SK-N-SH (cell line): ENCODE measurements around the gene CA5A. TPM values are rescaled to one million over a fixed set of nuclear protein-coding genes. Genes with fewer than 3 reads are reported as not detected.

Experiments
- CTCF ChIA-PET: fragments of 300-600, 350-600 bp; formaldehyde crosslinking; extraction: SDS; loops from one replicate; lab custom pipeline; 2021; lab: Yijun Ruan, JAX
- POLR2A ChIA-PET: fragments of 350-600 bp; sonication (Branson Sonifier 250); formaldehyde crosslinking; extraction: SDS; loops from one replicate; lab custom pipeline; 2020; ENCODE audit warnings: antibody characterized with exemption, inconsistent platforms; lab: Yijun Ruan, JAX
- DNase-seq: peaks from one replicate; pipeline ENCODE4 v3.0.0; 2012
- H2AFZ ChIP-seq: fragments of 200-600 bp; sonication (generic); 2 replicates; pipeline ENCODE4 v1.8.1; 2016; ENCODE audit warnings: antibody characterized with exemption, mild to moderate bottlenecking, low read depth
- H3F3A ChIP-seq: fragments of 200-600 bp; sonication (generic); replicated peaks from 2 replicates; pipeline ENCODE3; 2016; ENCODE audit warnings: antibody characterized with exemption, mild to moderate bottlenecking; ENCODE audit not compliant: insufficient read depth
- H3K27ac ChIP-seq, 2 experiments: fragments of 200-500 bp in 1 of 2; fragments of 200-600 bp in 1 of 2; sonication (Bioruptor generic) in 1 of 2; sonication (generic), shearing (Covaris generic) in 1 of 2; 2 replicates each; pipeline versions ENCODE4 v1.5.1 to v1.6.1; 2014 to 2016; ENCODE audit warnings: low read depth in 2 of 2, inconsistent platforms in 1 of 2, low read length in 1 of 2, mild to moderate bottlenecking in 1 of 2, mixed read lengths in 1 of 2
- H3K27me3 ChIP-seq: fragments of 200-600 bp; sonication (generic), shearing (Covaris generic); 2 replicates; pipeline ENCODE4 v1.6.1; 2016; ENCODE audit warnings: mixed run types; ENCODE audit not compliant: insufficient read depth
- H3K36me3 ChIP-seq, 2 experiments: fragments of 200-500 bp in 1 of 2; fragments of 200-600 bp in 1 of 2; sonication (Bioruptor generic) in 1 of 2; sonication (generic) in 1 of 2; replicated peaks in 1 of 2; 2 replicates each; pipeline versions ENCODE3 to v1.5.1; 2014 to 2016; ENCODE audit warnings: low read length in 1 of 2, mild to moderate bottlenecking in 1 of 2; ENCODE audit not compliant: insufficient read depth in 2 of 2, control insufficient read depth in 1 of 2
- H3K4me1 ChIP-seq, 2 experiments: fragments of 200-500 bp in 1 of 2; fragments of 200-600 bp in 1 of 2; sonication (Bioruptor generic) in 1 of 2; sonication (generic), shearing (Covaris generic) in 1 of 2; 2 replicates each; pipeline versions ENCODE4 v1.5.1 to v1.6.1; 2014 to 2016; ENCODE audit warnings: low read depth in 1 of 2, low read length in 1 of 2, mixed run types in 1 of 2; ENCODE audit not compliant: insufficient read depth in 2 of 2, control insufficient read depth in 1 of 2
- H3K4me2 ChIP-seq: fragments of 200-600 bp; sonication (generic), shearing (Covaris generic); 2 replicates; pipeline ENCODE4 v1.6.1; 2017; ENCODE audit warnings: mixed run types
- H3K4me3 ChIP-seq, 2 experiments: fragments of 200-500 bp in 1 of 2; fragments of 200-600 bp in 1 of 2; sonication (Bioruptor generic) in 1 of 2; sonication (generic), shearing (Covaris generic) in 1 of 2; 2 replicates each; pipeline versions ENCODE4 v1.5.1 to v1.8.1; 2014 to 2016; ENCODE audit warnings: low read depth in 2 of 2, inconsistent platforms in 1 of 2, low read length in 1 of 2, mild to moderate bottlenecking in 1 of 2, mixed read lengths in 1 of 2, moderate library complexity in 1 of 2
- H3K79me2 ChIP-seq: fragments of 200-600 bp; sonication (generic); 2 replicates; pipeline ENCODE4 v1.8.1; 2017; ENCODE audit warnings: mild to moderate bottlenecking; ENCODE audit not compliant: insufficient read depth
- H3K9ac ChIP-seq: fragments of 200-600 bp; sonication (generic); 2 replicates; pipeline ENCODE4 v1.6.1; 2017; ENCODE audit warnings: mixed run types
- H3K9me2 ChIP-seq: fragments of 200-600 bp; sonication (generic); 2 replicates; pipeline ENCODE4 v1.6.1; 2017; ENCODE audit warnings: mixed run types
- H3K9me3 ChIP-seq: fragments of 200-600 bp; sonication (generic); 2 replicates; pipeline ENCODE4 v1.6.1; 2017; ENCODE audit warnings: mixed run types, mild to moderate bottlenecking, moderate library complexity
- H4K20me1 ChIP-seq: fragments of 200-600 bp; sonication (generic); 2 replicates; pipeline ENCODE4 v1.6.1; 2017; ENCODE audit warnings: mild to moderate bottlenecking, mixed run types; ENCODE audit not compliant: insufficient read depth
- FOXJ3 ChIP-seq: sonication (generic); formaldehyde crosslinking; IDR thresholded peaks from 2 replicates; pipeline ENCODE4 v1.5.1; 2020; ENCODE audit warnings: mild to moderate bottlenecking, missing genetic modification reagents
- GABPA ChIP-seq: IDR thresholded peaks from 2 replicates; pipeline ENCODE4 v1.4.0; 2012; ENCODE audit warnings: low read depth, mild to moderate bottlenecking
- GATA2 ChIP-seq: sonication (generic); formaldehyde crosslinking; IDR thresholded peaks from 2 replicates; pipeline ENCODE4 v1.5.0; 2020; ENCODE audit warnings: mild to moderate bottlenecking, missing genetic modification reagents
- JUND ChIP-seq: IDR thresholded peaks from 2 replicates; pipeline ENCODE4 v1.4.0; 2012
- MEF2A ChIP-seq: IDR thresholded peaks from 2 replicates; pipeline ENCODE4 v1.4.0; 2012; ENCODE audit warnings: low read depth, borderline replicate concordance
- NFIC ChIP-seq: IDR thresholded peaks from 2 replicates; pipeline ENCODE4 v1.4.0; 2012; ENCODE audit warnings: borderline replicate concordance
- RFX5 ChIP-seq: IDR thresholded peaks from 2 replicates; pipeline ENCODE4 v1.6.1; 2012; ENCODE audit warnings: mild to moderate bottlenecking, improper control_type of control experiment, low read length
- RXRA ChIP-seq: IDR thresholded peaks from 2 replicates; pipeline ENCODE4 v1.4.0; 2012; ENCODE audit warnings: low read depth, mild to moderate bottlenecking, borderline replicate concordance
- SMC3 ChIP-seq: IDR thresholded peaks from 2 replicates; pipeline ENCODE4 v1.6.1; 2012; ENCODE audit warnings: low read depth, low read length, improper control_type of control experiment
- YY1 ChIP-seq: IDR thresholded peaks from 2 replicates; pipeline ENCODE4 v1.4.0; 2012; ENCODE audit warnings: low read depth, mild to moderate bottlenecking
- WGBS: methylation state at CpG from one replicate; pipeline ENCODE4 v1.1.6; 2017; ENCODE audit warnings: low lambda C conversion rate; 5-methylcytosine and 5-hydroxymethylcytosine counted together
- polyA plus RNA-seq, 3 experiments: library from polyadenylated mRNA; depleted of rRNA; stranded (reverse); fragments of >200 nt; gene quantifications; 2 replicates each; pipeline ENCODE4 v1.2.3, GENCODE V29; 2012
- TF ChIP-seq, protein P1 (sequence below): IDR thresholded peaks from 2 replicates; pipeline ENCODE4 v1.4.0; 2012; ENCODE audit warnings: low read depth, borderline replicate concordance
- TF ChIP-seq, protein P2 (sequence below): IDR thresholded peaks from 2 replicates; pipeline ENCODE4 v1.4.0; 2012; ENCODE audit warnings: low read depth, borderline replicate concordance
- TF ChIP-seq, protein P3 (sequence below): fragments of 150-350 bp; IDR thresholded peaks from 2 replicates; pipeline ENCODE4 v1.6.1; 2016; ENCODE audit warnings: mild to moderate bottlenecking, low read depth, low read length
- TF ChIP-seq, protein P4 (sequence below): IDR thresholded peaks from 2 replicates; pipeline ENCODE4 v1.4.0; 2012; ENCODE audit warnings: low read depth

The CA5A gene
- polyA plus RNA-seq, 1 of the 3 experiments (the other 2 are of a cell fraction) = not detected

DNA sequence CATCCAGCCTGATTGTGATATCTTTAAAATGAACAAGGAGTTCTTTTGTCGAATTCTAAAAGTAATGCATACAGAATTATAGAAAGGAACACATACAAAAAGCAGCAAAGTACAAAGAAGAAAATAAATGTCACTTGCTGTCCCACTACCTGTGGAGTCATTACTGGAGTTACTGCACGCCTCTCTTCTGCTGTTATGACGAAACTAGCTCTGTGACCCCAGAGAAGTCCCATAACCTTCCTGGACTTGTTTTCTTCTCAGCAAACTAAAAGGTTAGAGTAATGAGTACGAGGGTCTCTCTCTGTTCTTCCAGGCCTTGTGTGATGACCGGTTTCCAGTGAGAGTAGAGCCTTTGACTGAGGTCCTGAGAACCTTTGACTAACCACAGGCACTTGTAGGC is 41.8 kb upstream of the CA5A start (continued):
- TF ChIP-seq RXRA (no peak), JUND (no peak), RFX5 (no peak), GATA2 (CRISPR knock-in tag) (no peak), SMC3 (no peak), FOXJ3 (CRISPR knock-in tag) (no peak), NFIC (no peak), YY1 (no peak)
- TF ChIP-seq, protein P1, sequence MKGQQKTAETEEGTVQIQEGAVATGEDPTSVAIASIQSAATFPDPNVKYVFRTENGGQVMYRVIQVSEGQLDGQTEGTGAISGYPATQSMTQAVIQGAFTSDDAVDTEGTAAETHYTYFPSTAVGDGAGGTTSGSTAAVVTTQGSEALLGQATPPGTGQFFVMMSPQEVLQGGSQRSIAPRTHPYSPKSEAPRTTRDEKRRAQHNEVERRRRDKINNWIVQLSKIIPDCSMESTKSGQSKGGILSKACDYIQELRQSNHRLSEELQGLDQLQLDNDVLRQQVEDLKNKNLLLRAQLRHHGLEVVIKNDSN = no peak
- TF ChIP-seq, all 33 proteins: peak for 0

DNA sequence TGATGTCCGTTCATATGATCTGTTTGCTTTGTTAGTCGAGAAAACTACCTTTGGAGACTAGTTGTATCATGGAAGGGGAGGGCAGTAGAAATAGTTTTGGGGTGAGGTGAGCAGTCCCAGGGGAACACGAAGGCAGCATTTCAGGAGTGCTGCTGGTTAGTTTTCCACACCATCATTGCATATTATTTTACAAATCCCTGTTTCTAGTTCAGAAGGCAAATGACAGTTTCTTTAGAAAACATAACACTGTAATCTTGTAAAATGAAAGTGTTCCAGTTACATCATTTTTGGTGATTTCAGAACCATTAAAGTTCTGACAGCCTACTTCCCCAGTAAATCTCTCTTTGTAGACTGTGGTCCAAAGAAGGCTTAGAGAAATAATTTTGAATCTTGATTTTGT is 40.3 kb upstream of the CA5A start:
- Histone ChIP-seq H4K20me1 (no peaks in the 10 kb centered on the region), H3K4me2 (no peak overlapping the region), H3K27me3 (no peaks in the 10 kb centered on the region), H3K79me2 (peaks cover 25% of the 10 kb centered on the region), H3K4me3 (no peak overlapping the region), H3K4me1 (no peaks in the 10 kb centered on the region), H3K9ac (no peak overlapping the region), H3F3A (no peaks in the 10 kb centered on the region), H3K9me3 (peaks cover 9% of the 10 kb centered on the region), H3K27ac (no peak overlapping the region), H3K9me2 (no peaks in the 10 kb centered on the region), H3K36me3 (peaks cover 0 to 3% of the 10 kb centered on the region in 2 experiments)
- WGBS = 87% methylated on average over 3 of the region's 3 CpGs
- ChIA-PET CTCF (no interaction called here), POLR2A (no interaction called here)
- DNase-seq = no peak
- no peak for TF ChIP-seq GABPA
- TF ChIP-seq, all 33 proteins: peak for 0
- H2AFZ ChIP-seq = no peak overlapping the region

DNA sequence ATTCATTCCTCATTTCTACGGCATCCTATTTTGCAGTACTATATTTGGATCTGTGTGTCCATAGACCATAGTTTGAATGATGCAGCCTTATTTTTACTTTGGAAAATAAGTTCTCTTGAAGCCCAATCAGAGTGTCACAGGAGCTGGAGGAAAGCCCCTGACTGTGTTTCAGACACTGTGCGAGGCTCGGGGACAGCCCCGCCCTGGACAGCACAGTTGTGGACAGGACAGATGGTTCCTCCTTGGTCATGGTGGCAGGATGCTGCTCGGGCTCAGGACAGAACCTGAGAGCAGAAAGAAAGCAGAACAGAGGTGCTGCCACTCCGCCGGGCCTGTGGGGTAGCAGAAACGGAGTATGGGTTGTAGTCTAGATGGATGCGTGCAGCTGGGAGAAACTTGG is 37.8 kb upstream of the CA5A start:
- Histone ChIP-seq H3K4me1 (no peaks in the 10 kb centered on the region), H3F3A (no peaks in the 10 kb centered on the region), H3K36me3 (no peaks in the 10 kb centered on the region), H4K20me1 (no peaks in the 10 kb centered on the region), H2AFZ (no peak overlapping the region), H3K9me3 (peaks cover 10% of the 10 kb centered on the region), H3K9ac (no peak overlapping the region), H3K27ac (no peak overlapping the region), H3K27me3 (no peaks in the 10 kb centered on the region), H3K9me2 (no peaks in the 10 kb centered on the region), H3K4me3 (no peak overlapping the region), H3K79me2 (peaks cover 43% of the 10 kb centered on the region), H3K4me2 (no peak overlapping the region)
- TF ChIP-seq MEF2A (no peak), FOXJ3 (CRISPR knock-in tag) (no peak), RFX5 (no peak), YY1 (no peak)
- TF ChIP-seq, protein P2, sequence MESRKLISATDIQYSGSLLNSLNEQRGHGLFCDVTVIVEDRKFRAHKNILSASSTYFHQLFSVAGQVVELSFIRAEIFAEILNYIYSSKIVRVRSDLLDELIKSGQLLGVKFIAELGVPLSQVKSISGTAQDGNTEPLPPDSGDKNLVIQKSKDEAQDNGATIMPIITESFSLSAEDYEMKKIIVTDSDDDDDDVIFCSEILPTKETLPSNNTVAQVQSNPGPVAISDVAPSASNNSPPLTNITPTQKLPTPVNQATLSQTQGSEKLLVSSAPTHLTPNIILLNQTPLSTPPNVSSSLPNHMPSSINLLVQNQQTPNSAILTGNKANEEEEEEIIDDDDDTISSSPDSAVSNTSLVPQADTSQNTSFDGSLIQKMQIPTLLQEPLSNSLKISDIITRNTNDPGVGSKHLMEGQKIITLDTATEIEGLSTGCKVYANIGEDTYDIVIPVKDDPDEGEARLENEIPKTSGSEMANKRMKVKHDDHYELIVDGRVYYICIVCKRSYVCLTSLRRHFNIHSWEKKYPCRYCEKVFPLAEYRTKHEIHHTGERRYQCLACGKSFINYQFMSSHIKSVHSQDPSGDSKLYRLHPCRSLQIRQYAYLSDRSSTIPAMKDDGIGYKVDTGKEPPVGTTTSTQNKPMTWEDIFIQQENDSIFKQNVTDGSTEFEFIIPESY = no peak
- TF ChIP-seq, protein P3, sequence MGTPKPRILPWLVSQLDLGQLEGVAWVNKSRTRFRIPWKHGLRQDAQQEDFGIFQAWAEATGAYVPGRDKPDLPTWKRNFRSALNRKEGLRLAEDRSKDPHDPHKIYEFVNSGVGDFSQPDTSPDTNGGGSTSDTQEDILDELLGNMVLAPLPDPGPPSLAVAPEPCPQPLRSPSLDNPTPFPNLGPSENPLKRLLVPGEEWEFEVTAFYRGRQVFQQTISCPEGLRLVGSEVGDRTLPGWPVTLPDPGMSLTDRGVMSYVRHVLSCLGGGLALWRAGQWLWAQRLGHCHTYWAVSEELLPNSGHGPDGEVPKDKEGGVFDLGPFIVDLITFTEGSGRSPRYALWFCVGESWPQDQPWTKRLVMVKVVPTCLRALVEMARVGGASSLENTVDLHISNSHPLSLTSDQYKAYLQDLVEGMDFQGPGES = no peak
- TF ChIP-seq, protein P4, sequence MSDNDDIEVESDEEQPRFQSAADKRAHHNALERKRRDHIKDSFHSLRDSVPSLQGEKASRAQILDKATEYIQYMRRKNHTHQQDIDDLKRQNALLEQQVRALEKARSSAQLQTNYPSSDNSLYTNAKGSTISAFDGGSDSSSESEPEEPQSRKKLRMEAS = no peak
- ChIA-PET CTCF (interaction anchor here (1.0 kb wide), 1 partner anchor 195 kb away, joined by 3 read pairs; no protein-coding TSS in a partner anchor), POLR2A (no interaction called here)
- DNase-seq = no peak
- 89% methylated on average over 9 of the region's 9 CpGs for WGBS
